Measurements from ENCODE around the gene NDUFA11. TPM values are rescaled to one million over a fixed set of nuclear protein-coding genes. Genes with fewer than 3 reads are reported as not detected.

NDUFA11 gene
- total RNA-seq, 2 experiments from 2014 or later = 280 to 293 TPM

DNA sequence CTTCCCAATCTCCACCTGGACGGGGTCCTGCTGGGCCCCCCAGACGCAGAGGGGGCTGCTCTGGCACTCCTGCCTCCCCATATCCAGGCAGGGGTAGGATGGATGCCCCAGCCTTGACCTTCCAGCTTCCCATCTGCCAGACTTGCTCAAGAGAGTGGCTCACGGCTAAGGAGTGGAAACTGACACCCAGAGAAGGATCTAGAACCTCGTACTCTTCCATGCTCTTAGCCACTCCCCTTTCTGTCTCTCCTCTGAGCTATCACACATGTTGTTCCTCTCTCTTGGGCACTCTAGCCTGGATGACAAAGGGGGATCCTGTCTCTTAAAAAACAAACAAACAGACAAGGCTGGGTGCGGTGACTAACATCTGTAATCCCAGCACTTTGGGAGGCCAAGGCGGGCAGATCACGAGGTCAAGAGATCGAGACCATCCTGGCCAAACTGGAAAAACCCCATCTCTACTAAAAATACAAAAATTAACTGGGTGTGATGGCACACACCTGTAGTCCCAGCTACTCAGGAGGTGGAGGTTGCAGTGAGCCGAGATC is 21.1 kb downstream of the NDUFA11 start:
- TF ChIP-seq, protein P1, sequence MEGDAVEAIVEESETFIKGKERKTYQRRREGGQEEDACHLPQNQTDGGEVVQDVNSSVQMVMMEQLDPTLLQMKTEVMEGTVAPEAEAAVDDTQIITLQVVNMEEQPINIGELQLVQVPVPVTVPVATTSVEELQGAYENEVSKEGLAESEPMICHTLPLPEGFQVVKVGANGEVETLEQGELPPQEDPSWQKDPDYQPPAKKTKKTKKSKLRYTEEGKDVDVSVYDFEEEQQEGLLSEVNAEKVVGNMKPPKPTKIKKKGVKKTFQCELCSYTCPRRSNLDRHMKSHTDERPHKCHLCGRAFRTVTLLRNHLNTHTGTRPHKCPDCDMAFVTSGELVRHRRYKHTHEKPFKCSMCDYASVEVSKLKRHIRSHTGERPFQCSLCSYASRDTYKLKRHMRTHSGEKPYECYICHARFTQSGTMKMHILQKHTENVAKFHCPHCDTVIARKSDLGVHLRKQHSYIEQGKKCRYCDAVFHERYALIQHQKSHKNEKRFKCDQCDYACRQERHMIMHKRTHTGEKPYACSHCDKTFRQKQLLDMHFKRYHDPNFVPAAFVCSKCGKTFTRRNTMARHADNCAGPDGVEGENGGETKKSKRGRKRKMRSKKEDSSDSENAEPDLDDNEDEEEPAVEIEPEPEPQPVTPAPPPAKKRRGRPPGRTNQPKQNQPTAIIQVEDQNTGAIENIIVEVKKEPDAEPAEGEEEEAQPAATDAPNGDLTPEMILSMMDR (conservative IDR thresholded peaks at IDR 0.05; ENCODE audit: low read length) = no peak
- TF ChIP-seq EZH2phosphoT487 (IDR thresholded peaks at IDR 0.05; ENCODE audit: borderline replicate concordance, low read depth, low read length) = no peak
- Histone ChIP-seq H3K36me3 (ENCODE audit: insufficient read depth, low read length) (no peaks in the 10 kb centered on the region), H3K9me2 (ENCODE audit: insufficient read depth, low read length) (no peaks in the 10 kb centered on the region), H3K4me1 (ENCODE audit: insufficient read depth, low read length, poor library complexity, severe bottlenecking) (peaks cover 8% of the 10 kb centered on the region), H3K4me2 (ENCODE audit: low read length) (no peak overlapping the region), H4K20me1 (ENCODE audit: insufficient read depth, low read length) (no peaks in the 10 kb centered on the region), H3K27ac (ENCODE audit: low read depth, low read length, poor library complexity, severe bottlenecking) (no peak overlapping the region), H2AFZ (ENCODE audit: low read length) (no peak overlapping the region), H3K79me2 (ENCODE audit: insufficient read depth, low read depth, low read length) (no peaks in the 10 kb centered on the region), H3K4me3 (ENCODE audit: low read depth, low read length, poor library complexity, severe bottlenecking) (no peak overlapping the region), H3K9me3 (ENCODE audit: low read length) (no peaks in the 10 kb centered on the region)
- POLR2A ChIA-PET = no interaction called here
- no peak for DNase-seq (ENCODE audit: low spot score)
- CTCF ChIA-PET (ENCODE audit: unreplicated experiment) = no interaction called here
- BruUV-seq (replicated peaks) = no TSS peak
- intact Hi-C loops (cut with micrococcal nuclease; ENCODE audit: unreplicated experiment) = no loop called here

DNA sequence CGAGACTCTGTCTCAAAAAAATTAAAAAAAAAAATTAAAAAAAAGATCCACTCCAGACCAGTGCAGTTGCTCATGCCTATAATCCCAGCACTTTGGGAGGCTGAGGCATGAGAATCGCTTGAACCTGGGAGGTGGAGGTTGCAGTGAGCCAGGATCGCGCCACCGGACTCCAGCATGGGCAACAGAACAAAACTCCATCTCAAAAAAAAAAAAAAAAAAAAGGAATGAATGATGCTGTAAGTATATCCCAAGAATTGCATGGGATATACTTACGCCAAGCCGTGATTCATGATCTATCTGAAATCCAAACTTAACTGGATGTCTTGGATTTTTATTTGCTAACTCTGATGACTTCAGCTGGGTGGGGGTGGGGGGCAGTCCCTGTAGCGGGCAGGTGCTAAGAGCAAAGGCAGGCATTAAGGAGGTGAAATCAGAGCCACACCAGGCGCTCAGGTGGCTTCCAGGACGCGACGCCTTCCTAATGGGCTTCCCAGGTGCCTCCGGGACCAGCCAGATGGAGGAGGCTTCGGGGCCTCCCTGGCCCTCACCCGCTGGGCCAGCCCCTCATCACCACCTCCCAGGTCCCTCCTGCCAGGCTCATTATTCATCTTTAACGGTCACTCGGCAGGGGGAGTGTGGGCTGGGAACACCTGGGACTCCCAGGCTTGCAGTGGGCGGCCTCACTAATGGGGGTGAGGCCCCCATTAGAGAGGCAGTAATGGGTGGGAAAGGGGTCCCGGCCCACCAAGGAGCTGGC is 21.9 kb downstream of the NDUFA11 start:
- intact Hi-C loops (cut with micrococcal nuclease; ENCODE audit: unreplicated experiment) = no loop called here
- Histone ChIP-seq H2AFZ (ENCODE audit: low read length) (no peak overlapping the region), H3K9me2 (ENCODE audit: insufficient read depth, low read length) (no peaks in the 10 kb centered on the region), H4K20me1 (ENCODE audit: insufficient read depth, low read length) (no peaks in the 10 kb centered on the region), H3K79me2 (ENCODE audit: insufficient read depth, low read depth, low read length) (no peaks in the 10 kb centered on the region), H3K9me3 (ENCODE audit: low read length) (no peaks in the 10 kb centered on the region), H3K27ac (ENCODE audit: low read depth, low read length, poor library complexity, severe bottlenecking) (no peak overlapping the region), H3K4me1 (ENCODE audit: insufficient read depth, low read length, poor library complexity, severe bottlenecking) (peaks cover 8% of the 10 kb centered on the region), H3K4me2 (ENCODE audit: low read length) (no peak overlapping the region), H3K4me3 (ENCODE audit: low read depth, low read length, poor library complexity, severe bottlenecking) (no peak overlapping the region), H3K36me3 (ENCODE audit: insufficient read depth, low read length) (no peaks in the 10 kb centered on the region)
- BruUV-seq (replicated peaks) = no TSS peak
- TF ChIP-seq EZH2phosphoT487 (IDR thresholded peaks at IDR 0.05; ENCODE audit: borderline replicate concordance, low read depth, low read length) = no peak
- TF ChIP-seq, protein P1 (conservative IDR thresholded peaks at IDR 0.05; ENCODE audit: low read length) = no peak
- no peak for DNase-seq (ENCODE audit: low spot score)
- ChIA-PET CTCF (ENCODE audit: unreplicated experiment) (no interaction called here), POLR2A (no interaction called here)

DNA sequence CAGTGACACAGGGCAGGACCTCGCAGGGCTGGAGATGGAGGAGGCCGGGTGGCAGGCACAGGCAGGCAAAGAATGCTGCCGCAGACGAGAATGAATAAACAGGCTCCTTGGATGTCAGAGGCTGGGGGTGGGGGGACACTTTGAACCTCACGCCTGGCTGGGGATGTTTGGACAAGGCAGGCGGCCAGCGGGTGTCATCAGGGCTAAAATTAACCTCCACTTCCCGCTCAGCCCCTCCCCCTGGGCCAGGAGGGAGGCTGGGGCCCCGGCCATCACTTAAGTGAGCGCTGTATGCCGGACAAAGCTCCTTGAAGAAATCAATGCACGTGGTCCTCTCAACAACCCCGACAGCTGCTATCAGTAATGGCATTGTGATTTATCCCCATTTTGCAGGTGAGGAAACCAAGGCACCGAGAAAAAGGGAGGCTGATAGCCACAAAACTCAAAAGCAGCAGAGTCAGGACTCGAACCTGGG is 22.9 kb downstream of the NDUFA11 start:
- Histone ChIP-seq H3K9me3 (ENCODE audit: low read length) (no peaks in the 10 kb centered on the region), H3K79me2 (ENCODE audit: insufficient read depth, low read depth, low read length) (no peaks in the 10 kb centered on the region), H3K4me3 (ENCODE audit: low read depth, low read length, poor library complexity, severe bottlenecking) (no peak overlapping the region), H3K9me2 (ENCODE audit: insufficient read depth, low read length) (no peaks in the 10 kb centered on the region), H3K27ac (ENCODE audit: low read depth, low read length, poor library complexity, severe bottlenecking) (no peak overlapping the region), H4K20me1 (ENCODE audit: insufficient read depth, low read length) (no peaks in the 10 kb centered on the region), H3K4me2 (ENCODE audit: low read length) (no peak overlapping the region), H3K4me1 (ENCODE audit: insufficient read depth, low read length, poor library complexity, severe bottlenecking) (peaks cover 8% of the 10 kb centered on the region), H3K36me3 (ENCODE audit: insufficient read depth, low read length) (no peaks in the 10 kb centered on the region), H2AFZ (ENCODE audit: low read length) (no peak overlapping the region)
- no TSS peak for BruUV-seq (replicated peaks)
- DNase-seq (ENCODE audit: low spot score) = no peak
- ChIA-PET CTCF (ENCODE audit: unreplicated experiment) (no interaction called here), POLR2A (no interaction called here)
- intact Hi-C loops (cut with micrococcal nuclease; ENCODE audit: unreplicated experiment) = no loop called here
- TF ChIP-seq, protein P1 (conservative IDR thresholded peaks at IDR 0.05; ENCODE audit: low read length) = no peak
- no peak for TF ChIP-seq EZH2phosphoT487 (IDR thresholded peaks at IDR 0.05; ENCODE audit: borderline replicate concordance, low read depth, low read length)

All from OCI-LY7 (cell line).